Panc1 (cell line): ENCODE data around the gene ACP4.
"Not testable (repeated sequence)": the region's sequence is repeated elsewhere in the genome, so short reads cannot be mapped to it uniquely, and the experiment has no call there.

Source experiments
- CTCF ChIP-seq: fragments of 450-650 bp; IDR thresholded peaks from 2 replicates; pipeline ENCODE4 v1.5.1; 2017; ENCODE audit warnings: mild to moderate bottlenecking
- POLR2AphosphoS5 ChIP-seq: IDR thresholded peaks from 2 replicates; pipeline ENCODE4 v1.6.1; 2012; ENCODE audit warnings: mild to moderate bottlenecking, low read depth, low read length, moderate library complexity

GRCh38 chr19:50761501-50761900, 28.7 kb upstream of the ACP4 start:
- TF ChIP-seq CTCF, POLR2AphosphoS5: not testable (repeated sequence)
